Measurements from ENCODE around the gene FXR2.
"Not testable (repeated sequence)": the region's sequence is repeated elsewhere in the genome, so short reads cannot be mapped to it uniquely, and the experiment has no call there.

FXR2 gene

GRCh38 chr17:7651665-7652387, 37.1 kb upstream of the FXR2 start:
- no peak overlapping the region for H3K4me3 ChIP-seq (replicated peaks; ENCODE audit: low read depth, low read length)
- no peak for TF ChIP-seq CTCF (IDR thresholded peaks at IDR 0.05; ENCODE audit: low read length, missing control alignments)
- DNase-seq (ENCODE audit: low read depth): no peak

GRCh38 chr17:7651097-7651664, 36.5 kb upstream of the FXR2 start:
- TF ChIP-seq CTCF (IDR thresholded peaks at IDR 0.05; ENCODE audit: low read length, missing control alignments): no peak
- DNase-seq (ENCODE audit: low read depth): no peak
- peak overlapping the region; percentile 37 for H3K4me3 ChIP-seq (replicated peaks; ENCODE audit: low read depth, low read length)

- TF ChIP-seq CTCF (IDR thresholded peaks at IDR 0.05; ENCODE audit: low read length, missing control alignments): no peak
- DNase-seq (ENCODE audit: low read depth): peak; percentile 31
- peak within 1 kb of the TSS; percentile 37 for H3K4me3 ChIP-seq (replicated peaks; ENCODE audit: low read depth, low read length)
These were observed 35.9 kb upstream of the FXR2 start, which contains the start of gene ATP1B2 for GRCh38 chr17:7650509-7651096. ATP1B2 (plus strand) TSS chr17:7650926; CDS start chr17:7651519, 593 bp downstream.

- no peak for TF ChIP-seq CTCF (IDR thresholded peaks at IDR 0.05; ENCODE audit: low read length, missing control alignments)
- no peak for DNase-seq (ENCODE audit: low read depth)
- no peak overlapping the region for H3K4me3 ChIP-seq (replicated peaks; ENCODE audit: low read depth, low read length)
These were observed 32.3 kb upstream of the FXR2 start for GRCh38 chr17:7647018-7647417.

- TF ChIP-seq CTCF (IDR thresholded peaks at IDR 0.05; ENCODE audit: low read length, missing control alignments): no peak
- DNase-seq (ENCODE audit: low read depth): no peak
- H3K4me3 ChIP-seq (replicated peaks; ENCODE audit: low read depth, low read length): no peak overlapping the region
These were observed 31.8 kb upstream of the FXR2 start for GRCh38 chr17:7646457-7646856.

GRCh38 chr17:7644775-7645174, 30.1 kb upstream of the FXR2 start:
- TF ChIP-seq CTCF (IDR thresholded peaks at IDR 0.05; ENCODE audit: low read length, missing control alignments): no peak
- H3K4me3 ChIP-seq (replicated peaks; ENCODE audit: low read depth, low read length): no peak overlapping the region
- DNase-seq (ENCODE audit: low read depth): no peak

- not testable (repeated sequence) for H3K4me3 ChIP-seq (replicated peaks; ENCODE audit: low read depth, low read length); DNase-seq (ENCODE audit: low read depth)
These were observed 26.9 kb upstream of the FXR2 start for GRCh38 chr17:7641635-7642034.
